HFF-Myc (cell line): Measurements from ENCODE around the gene EXOC3L4.

Experiments
- DNase-seq: peaks from one replicate; pipeline ENCODE4 v3.0.0-alpha.2; 2011; ENCODE audit warnings: low read depth; ENCODE audit errors: extremely low read depth
- H3K4me3 ChIP-seq: replicated peaks from 2 replicates; pipeline ENCODE4 v1.5.1; 2011; ENCODE audit warnings: low read depth, mild to moderate bottlenecking, control low read depth, low read length
- CTCF ChIP-seq: IDR thresholded peaks from 2 replicates; pipeline ENCODE4 v1.5.1; 2012; ENCODE audit warnings: mild to moderate bottlenecking, low read depth, low read length, control low read depth; ENCODE audit errors: missing control alignments

Gene EXOC3L4

GRCh38 chr14:103129301-103130016 lies 34.9 kb downstream of the EXOC3L4 start:
- H3K4me3 ChIP-seq, result no peak overlapping the region
- no peak for TF ChIP-seq CTCF
- no peak for DNase-seq

DNA sequence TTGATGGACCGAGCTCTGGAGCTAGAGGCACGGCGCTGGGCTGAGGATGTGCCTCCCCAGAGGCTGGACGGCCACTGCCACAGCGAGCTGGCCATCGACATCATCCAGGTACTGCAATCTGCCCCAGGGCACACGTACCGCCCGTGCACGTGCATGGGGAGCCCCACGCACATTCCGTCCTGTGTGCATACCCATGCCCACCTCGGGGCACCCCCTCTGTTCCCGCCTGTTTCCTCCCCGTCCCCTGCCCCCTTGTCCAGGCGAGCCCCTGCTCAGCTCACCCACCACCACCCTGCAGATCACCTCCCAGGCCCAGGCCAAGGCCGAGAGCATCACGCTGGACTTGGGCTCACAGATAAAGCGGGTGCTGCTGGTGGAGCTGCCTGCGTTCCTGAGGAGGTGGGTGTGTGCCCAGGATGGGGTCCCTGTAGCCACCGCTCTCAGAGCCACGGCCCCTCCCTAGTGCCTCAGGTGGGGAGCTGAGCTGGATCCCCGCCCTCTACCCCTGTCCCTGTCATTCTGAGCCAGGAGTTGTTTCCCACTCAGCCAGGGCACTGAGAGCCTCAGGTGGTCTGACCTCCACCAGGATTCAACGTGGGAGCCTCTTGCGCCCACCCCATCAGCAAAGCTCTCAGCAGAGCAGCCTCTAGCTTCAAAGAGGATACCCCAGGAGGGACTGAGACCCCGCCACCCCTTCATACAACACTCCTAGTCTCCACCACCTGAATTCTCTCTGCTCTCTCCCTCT lies 35.7 kb downstream of the EXOC3L4 start:
- no peak overlapping the region for H3K4me3 ChIP-seq
- no peak for TF ChIP-seq CTCF
- no peak for DNase-seq

DNA sequence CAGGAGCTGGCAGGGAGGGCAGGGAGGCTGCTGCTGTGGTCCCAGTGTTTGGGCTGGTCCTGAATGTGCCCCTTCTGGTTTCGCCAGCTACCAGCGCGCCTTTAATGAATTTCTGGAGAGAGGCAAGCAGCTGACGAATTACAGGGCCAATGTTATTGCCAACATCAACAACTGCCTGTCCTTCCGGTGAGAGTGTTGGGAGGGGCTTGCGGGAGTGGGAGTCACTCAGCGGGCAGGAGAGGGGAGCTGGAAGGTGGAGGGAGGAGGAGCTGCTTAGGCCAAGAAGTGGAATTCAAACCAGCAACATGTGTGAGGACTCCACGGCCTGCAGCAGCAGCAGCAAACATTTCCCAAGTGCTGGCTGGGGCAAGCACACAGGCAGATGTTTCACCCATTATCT lies 36.4 kb downstream of the EXOC3L4 start:
- no peak overlapping the region for H3K4me3 ChIP-seq
- no peak for TF ChIP-seq CTCF
- peak; percentile 76 for DNase-seq

GRCh38 chr14:103131580-103131979 lies 37.1 kb downstream of the EXOC3L4 start:
- no peak overlapping the region for H3K4me3 ChIP-seq
- no peak for TF ChIP-seq CTCF
- no peak for DNase-seq

GRCh38 chr14:103132381-103133209 lies 38.1 kb downstream of the EXOC3L4 start:
- TF ChIP-seq CTCF, result no peak
- no peak overlapping the region for H3K4me3 ChIP-seq

GRCh38 chr14:103133210-103134140 lies 39.0 kb downstream of the EXOC3L4 start:
- no peak for DNase-seq
- H3K4me3 ChIP-seq, result no peak overlapping the region
- TF ChIP-seq CTCF, result no peak

More at GRCh38 chr14:103132381-103133209, 38.1 kb downstream of the EXOC3L4 start:
- DNase-seq, result no peak
